Testis (tissue), 3 donors: ENCODE data around the gene C6orf89. TPM values are rescaled to one million over a fixed set of nuclear protein-coding genes. Genes with fewer than 3 reads are reported as not detected.
"Not testable (repeated sequence)": the region's sequence is repeated elsewhere in the genome, so short reads cannot be mapped to it uniquely, and the experiment has no call there.

Source experiments
- DNase-seq: peaks from one replicate; pipeline ENCODE4 v3.0.0-alpha.2; 2019
- H3K27ac ChIP-seq, 2 donors: fragments of 200-600 bp; sonication (generic); one replicate each; pipeline ENCODE4 v1.5.1; 2019
- H3K27me3 ChIP-seq: fragments of 200-600 bp; sonication (generic); one replicate; pipeline ENCODE4 v1.5.1; 2019
- H3K36me3 ChIP-seq: fragments of 200-600 bp; sonication (generic); one replicate; pipeline ENCODE4 v1.5.1; 2017; ENCODE audit warnings: low read depth; ENCODE audit errors: missing control alignments
- H3K4me1 ChIP-seq: fragments of 200-600 bp; sonication (generic); one replicate; pipeline ENCODE4 v1.5.1; 2019
- H3K4me3 ChIP-seq, 2 donors: fragments of 200-600 bp; sonication (generic); one replicate each; pipeline ENCODE4 v1.5.1; 2017 to 2019
- H3K9me3 ChIP-seq: fragments of 200-600 bp; sonication (generic); one replicate; pipeline ENCODE4 v1.5.1; 2017
- POLR2A ChIP-seq: fragments of 450-650 bp; IDR thresholded peaks from one replicate; pipeline ENCODE4 v1.6.1; 2017; ENCODE audit warnings: antibody characterized with exemption, mild to moderate bottlenecking, moderate library complexity
- WGBS, 2 donors: methylation state at CpG; one replicate each; pipeline ENCODE4 v1.1.5; 2018; 5-methylcytosine and 5-hydroxymethylcytosine counted together
- intact Hi-C: fragments of 100-400 bp; cut with DNase I; formaldehyde crosslinking; loops from one replicate; pipeline ENCODE4 v1.15.1; 2023; ENCODE audit warnings: low total_unique reads
- polyA plus RNA-seq: library from polyadenylated mRNA; stranded (reverse); fragments of 350-450 nt; fragmentation: Illumina TruSeq; extraction: RNeasy Lipid Tissue Mini Kit (QIAGEN cat#74804); gene quantifications from one replicate; pipeline ENCODE4 v1.2.3, GENCODE V29; 2014; ENCODE audit warnings: low read depth, low replicate concordance; ENCODE audit not compliant: insufficient read depth
- total RNA-seq, 2 donors: library from RNA; depleted of rRNA; stranded (reverse); fragments of >200 nt; gene quantifications; one replicate each; pipeline ENCODE4 v1.2.3, GENCODE V29; 2016
- TF ChIP-seq, protein P1 (sequence below), 3 experiments: fragments of 450-650 bp in 2 of 3; fragments of 200-600 bp in 1 of 3; sonication (generic) in 1 of 3; IDR thresholded peaks; one replicate each; pipeline ENCODE4 v1.5.1; 2016 to 2019; ENCODE audit warnings: antibody characterized with exemption in 3 of 3, mild to moderate bottlenecking in 2 of 3, moderate library complexity in 1 of 3

C6orf89 gene
- total and polyA plus RNA-seq, 3 donors from 2014 or later = 78.9 to 93.6 (median 80.3) TPM

- H3K9me3 ChIP-seq = no peaks in the 10 kb centered on the region
- DNase-seq = no peak
- 43 to 92% methylated on average over 4 of the region's 4 CpGs for WGBS, 2 donors
- H3K27me3 ChIP-seq = no peaks in the 10 kb centered on the region
- no peak for TF ChIP-seq POLR2A
- TF ChIP-seq, protein P1, sequence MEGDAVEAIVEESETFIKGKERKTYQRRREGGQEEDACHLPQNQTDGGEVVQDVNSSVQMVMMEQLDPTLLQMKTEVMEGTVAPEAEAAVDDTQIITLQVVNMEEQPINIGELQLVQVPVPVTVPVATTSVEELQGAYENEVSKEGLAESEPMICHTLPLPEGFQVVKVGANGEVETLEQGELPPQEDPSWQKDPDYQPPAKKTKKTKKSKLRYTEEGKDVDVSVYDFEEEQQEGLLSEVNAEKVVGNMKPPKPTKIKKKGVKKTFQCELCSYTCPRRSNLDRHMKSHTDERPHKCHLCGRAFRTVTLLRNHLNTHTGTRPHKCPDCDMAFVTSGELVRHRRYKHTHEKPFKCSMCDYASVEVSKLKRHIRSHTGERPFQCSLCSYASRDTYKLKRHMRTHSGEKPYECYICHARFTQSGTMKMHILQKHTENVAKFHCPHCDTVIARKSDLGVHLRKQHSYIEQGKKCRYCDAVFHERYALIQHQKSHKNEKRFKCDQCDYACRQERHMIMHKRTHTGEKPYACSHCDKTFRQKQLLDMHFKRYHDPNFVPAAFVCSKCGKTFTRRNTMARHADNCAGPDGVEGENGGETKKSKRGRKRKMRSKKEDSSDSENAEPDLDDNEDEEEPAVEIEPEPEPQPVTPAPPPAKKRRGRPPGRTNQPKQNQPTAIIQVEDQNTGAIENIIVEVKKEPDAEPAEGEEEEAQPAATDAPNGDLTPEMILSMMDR (IDR thresholded peaks at IDR 0.05) = no peak
- H3K4me1 ChIP-seq = no peaks in the 10 kb centered on the region
- no peaks in the 10 kb centered on the region for H3K36me3 ChIP-seq
- no peak overlapping the region for H3K4me3 ChIP-seq
- intact Hi-C loops = no loop called here
- no peak overlapping the region for H3K27ac ChIP-seq
Observed at GRCh38 chr6:36945301-36945700, 59.5 kb downstream of the C6orf89 start.

- WGBS, 2 donors = 87 to 90% methylated on average over 4 of the region's 4 CpGs
- H3K4me3 ChIP-seq = no peak overlapping the region
Observed at GRCh38 chr6:36946526-36946925, 60.8 kb downstream of the C6orf89 start.

DNA sequence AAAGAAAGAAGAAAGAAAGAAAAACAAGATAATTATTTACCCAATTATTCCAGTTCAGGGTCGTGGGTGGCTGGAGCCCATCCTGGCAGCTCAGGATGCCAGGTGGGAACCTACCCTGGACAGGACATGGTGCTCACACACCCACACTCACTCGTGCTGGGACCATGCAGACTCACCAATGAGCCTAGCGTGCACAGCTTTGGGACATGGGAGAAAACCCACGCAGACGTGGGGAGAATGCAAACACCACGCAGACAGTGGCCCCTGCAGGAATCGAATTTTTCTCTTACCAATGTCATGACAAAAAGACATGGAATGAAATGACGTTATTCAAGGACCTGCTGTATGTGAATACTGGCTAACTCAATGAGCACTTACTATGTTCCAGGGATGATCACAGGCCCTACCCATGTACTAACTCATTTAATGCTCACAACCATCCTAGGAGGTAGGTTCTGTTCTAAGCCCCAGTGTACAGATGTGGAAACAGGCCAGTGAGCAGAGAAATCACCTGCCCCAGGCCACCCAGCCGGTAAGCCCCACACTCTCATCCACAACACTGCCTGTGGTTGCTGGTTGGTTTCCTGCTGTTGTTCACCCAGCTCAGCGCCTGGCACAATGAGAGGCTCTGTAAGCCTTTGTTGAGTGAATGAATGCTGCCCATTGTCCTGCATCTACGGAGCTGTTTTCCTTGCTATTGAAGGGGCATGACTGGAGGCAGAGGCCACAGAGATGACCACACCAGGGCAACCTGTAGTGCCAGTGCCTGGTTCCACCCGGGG is 62.0 kb downstream of the C6orf89 start:
- no peak for TF ChIP-seq POLR2A
- TF ChIP-seq, protein P1 (IDR thresholded peaks at IDR 0.05) = no peak
- H3K4me3 ChIP-seq = no peak overlapping the region
- intact Hi-C loops = no loop called here
- no peaks in the 10 kb centered on the region for H3K27me3 ChIP-seq
- no peaks in the 10 kb centered on the region for H3K36me3 ChIP-seq
- H3K27ac ChIP-seq = no peak overlapping the region
- H3K4me1 ChIP-seq = no peaks in the 10 kb centered on the region
- 76 to 85% methylated on average over 12 of the region's 12 CpGs for WGBS, 2 donors
- H3K9me3 ChIP-seq = no peaks in the 10 kb centered on the region
- DNase-seq = no peak

More at GRCh38 chr6:36946526-36946925, 60.8 kb downstream of the C6orf89 start:
- H3K27ac ChIP-seq = no peak overlapping the region
- no peaks in the 10 kb centered on the region for H3K27me3 ChIP-seq
- TF ChIP-seq, protein P1 (IDR thresholded peaks at IDR 0.05) = no peak
- no peak for TF ChIP-seq POLR2A
- H3K9me3 ChIP-seq = no peaks in the 10 kb centered on the region
- DNase-seq = no peak
- H3K4me1 ChIP-seq = no peaks in the 10 kb centered on the region
- H3K36me3 ChIP-seq = no peaks in the 10 kb centered on the region
- intact Hi-C loops = no loop called here

GRCh38 chr6:36949076-36949475 is 63.3 kb downstream of the C6orf89 start:
- H3K27ac ChIP-seq, H3K9me3 ChIP-seq, H3K4me1 ChIP-seq, H3K27me3 ChIP-seq, DNase-seq, H3K36me3 ChIP-seq, intact Hi-C loops, H3K4me3 ChIP-seq: not testable (repeated sequence)
- WGBS, 2 donors = 72 to 92% methylated on average over 9 of the region's 9 CpGs

DNA sequence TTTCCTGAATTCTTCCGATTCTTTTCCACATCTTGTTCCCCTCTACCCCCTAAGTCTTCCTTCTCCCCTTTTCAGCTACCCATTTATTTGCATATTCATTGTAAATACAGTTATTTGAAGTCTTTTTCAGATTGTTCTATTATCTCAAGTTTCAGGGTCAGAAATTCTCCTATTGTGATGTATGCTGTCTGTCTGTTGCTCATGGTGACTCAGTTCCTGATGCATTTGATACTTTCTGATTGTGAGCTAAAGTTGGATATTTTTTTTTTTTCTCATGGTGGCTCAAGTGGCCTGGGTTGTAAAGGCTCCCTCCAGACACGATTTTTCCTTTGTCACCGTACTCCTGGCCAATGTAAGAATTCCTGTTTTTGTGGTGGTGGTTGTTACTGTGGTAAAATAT is 63.9 kb downstream of the C6orf89 start:
- no peak for DNase-seq
- Histone ChIP-seq H3K9me3 (no peaks in the 10 kb centered on the region), H3K36me3 (no peaks in the 10 kb centered on the region), H3K27ac (no peak overlapping the region), H3K27me3 (no peaks in the 10 kb centered on the region), H3K4me3 (no peak overlapping the region), H3K4me1 (no peaks in the 10 kb centered on the region)
- WGBS, 2 donors = 75 to 86% methylated on average over 3 of the region's 3 CpGs
- intact Hi-C loops = no loop called here
- TF ChIP-seq, protein P1 (IDR thresholded peaks at IDR 0.05) = no peak
- no peak for TF ChIP-seq POLR2A
